GM19238 (cell line): ENCODE results near the gene SPG21.

Experiments used
- DNase-seq: peaks from one replicate; pipeline ENCODE4 v3.0.0; 2011; ENCODE audit warnings: low spot score; ENCODE audit not compliant: insufficient read length

Gene SPG21

GRCh38 chr15:64993290-64993689 is 3.6 kb upstream of the SPG21 start:
- no peak for DNase-seq

- DNase-seq: no peak
Observed at GRCh38 chr15:64991536-64992135, 1.9 kb upstream of the SPG21 start.

- DNase-seq: no peak
Observed at GRCh38 chr15:64990168-64990470, 405 bp upstream of the SPG21 start.

GRCh38 chr15:64987136-64987535 is 2.6 kb downstream of the SPG21 start:
- no peak for DNase-seq

- DNase-seq: peak; percentile 2
Observed at GRCh38 chr15:64985366-64986033, 4.2 kb downstream of the SPG21 start.

- DNase-seq: no peak
Observed at GRCh38 chr15:64982472-64982871, 7.2 kb downstream of the SPG21 start.

- no peak for DNase-seq
Observed at GRCh38 chr15:64981812-64982431, 7.8 kb downstream of the SPG21 start.

GRCh38 chr15:64979252-64979710 is 10.4 kb downstream of the SPG21 start:
- no peak for DNase-seq

- DNase-seq: no peak
Observed at GRCh38 chr15:64975390-64975789, 14.3 kb downstream of the SPG21 start.

- no peak for DNase-seq
Observed at GRCh38 chr15:64970698-64971097, 19.0 kb downstream of the SPG21 start.

- DNase-seq: no peak
Observed at GRCh38 chr15:64969401-64969800, 20.3 kb downstream of the SPG21 start.

- no peak for DNase-seq
Observed at GRCh38 chr15:64961013-64961412, 28.7 kb downstream of the SPG21 start.

GRCh38 chr15:64960153-64960552 is 29.6 kb downstream of the SPG21 start:
- no peak for DNase-seq

GRCh38 chr15:64959128-64959527 is 30.6 kb downstream of the SPG21 start:
- no peak for DNase-seq

GRCh38 chr15:64954395-64954794 is 35.3 kb downstream of the SPG21 start:
- DNase-seq: no peak

- DNase-seq: no peak
Observed at GRCh38 chr15:64951777-64952418, 37.8 kb downstream of the SPG21 start.

- DNase-seq: no peak
Observed at GRCh38 chr15:64950888-64951287, 38.8 kb downstream of the SPG21 start.

GRCh38 chr15:64949383-64950186 is 40.1 kb downstream of the SPG21 start:
- no peak for DNase-seq

GRCh38 chr15:64948916-64949315 is 40.8 kb downstream of the SPG21 start:
- no peak for DNase-seq

- no peak for DNase-seq
Observed at GRCh38 chr15:64947211-64947610, 42.5 kb downstream of the SPG21 start.

- no peak for DNase-seq
Observed at GRCh38 chr15:64944961-64945360, 44.8 kb downstream of the SPG21 start.
